ENCODE measurements around the gene HTR5A. TPM values are rescaled to one million over a fixed set of nuclear protein-coding genes. Genes with fewer than 3 reads are reported as not detected.
"Not testable (repeated sequence)": the region's sequence is repeated elsewhere in the genome, so short reads cannot be mapped to it uniquely, and the experiment has no call there.

HTR5A gene
- not detected for polyA plus RNA-seq (ENCODE audit: insufficient read length)
- long read RNA-seq, donor 1 = 0 reads
- long read RNA-seq, donor 2 = 0 reads
- long read RNA-seq, donor 3 = 0 reads
- long read RNA-seq, donor 4 = 0 reads
- long read RNA-seq, donor 5 = 0 reads
- long read RNA-seq, donor 6 = 0 reads
- long read RNA-seq, donor 7 = 0 reads
- long read RNA-seq, donor 8 = 0 reads

DNA sequence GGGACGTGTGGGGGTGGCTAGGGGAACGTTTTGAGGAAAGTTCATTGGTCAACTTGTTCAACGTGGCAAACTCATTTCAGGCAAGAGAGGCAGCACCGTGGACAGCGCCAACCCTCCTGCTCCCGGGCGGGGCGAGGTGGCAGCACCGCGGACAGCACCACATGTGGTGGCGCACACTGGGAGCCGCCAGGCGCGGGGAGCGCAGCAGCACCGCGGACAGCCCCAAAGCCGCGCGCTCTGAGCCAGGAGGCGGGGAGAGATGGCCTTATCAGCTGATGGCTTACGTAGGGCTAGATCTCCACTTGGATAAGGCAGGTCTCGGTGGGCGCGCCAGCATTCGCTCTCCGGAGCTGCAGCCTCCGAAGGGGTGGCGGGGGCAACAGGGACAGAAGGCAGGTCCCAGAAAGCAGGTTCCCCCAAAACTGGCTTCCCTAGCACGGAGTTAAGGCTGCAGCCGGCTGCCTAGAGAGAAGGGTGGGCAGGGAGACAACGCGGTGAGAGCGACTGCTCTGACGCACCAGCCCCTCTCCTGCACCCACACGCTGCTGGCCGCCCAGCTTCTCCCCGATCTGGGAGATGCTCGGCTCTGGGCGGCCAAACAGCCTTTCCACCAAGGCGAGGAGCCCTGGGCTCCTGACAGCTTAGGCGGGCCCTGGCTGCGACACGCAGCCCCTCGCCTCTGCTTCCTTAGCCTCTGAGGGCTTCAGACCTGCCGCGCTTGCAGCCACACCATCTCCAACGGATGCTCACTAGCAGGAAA, at the start of gene HTR5A:
HTR5A (plus strand) TSS at position 333 of the 760 bp plus-strand sequence. CDS start 576 bp downstream, outside the sequence.
- peak; percentile 92 for DNase-seq

DNA sequence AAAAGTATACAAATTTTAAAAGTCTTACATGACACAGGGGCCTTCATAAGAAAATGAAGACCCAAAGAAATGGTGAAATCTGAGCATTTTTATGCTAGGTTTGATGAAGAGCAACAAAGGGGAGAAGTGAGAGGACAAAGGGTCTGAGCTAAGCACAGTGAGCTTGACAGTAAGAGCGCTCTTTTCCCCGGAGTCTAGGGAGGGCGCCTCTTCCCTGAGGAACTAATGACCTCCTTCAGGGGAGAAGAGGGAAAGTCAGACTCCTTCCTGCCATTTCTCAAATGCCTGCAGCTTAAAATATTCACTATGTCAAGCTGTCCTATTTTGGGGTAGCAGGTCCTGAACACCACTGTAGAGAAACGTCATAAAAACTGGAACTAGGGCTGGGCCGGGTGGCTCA, 49.1 kb upstream of the HTR5A start:
- DNase-seq = no peak

- DNase-seq = no peak
Observed at GRCh38 chr7:155021699-155022145, 48.4 kb upstream of the HTR5A start.

DNA sequence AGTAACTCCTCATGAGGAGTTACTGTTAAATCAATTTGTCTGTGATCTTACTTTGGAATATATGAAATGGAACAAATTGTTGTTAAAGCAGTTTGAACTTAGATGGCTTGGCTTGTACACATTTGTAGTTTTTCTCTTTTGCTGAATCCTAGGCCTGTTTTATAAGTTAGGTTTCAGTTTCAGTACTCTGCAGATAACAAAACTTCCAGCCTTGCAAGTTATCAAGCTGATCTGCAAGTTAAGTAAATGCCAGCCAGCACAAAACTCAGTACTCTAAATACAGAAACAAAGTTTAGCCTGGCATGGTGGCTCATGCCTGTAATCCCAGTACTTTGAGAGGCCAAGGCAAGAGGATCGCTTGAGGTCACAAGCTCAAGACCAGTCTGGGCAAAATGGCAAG, 42.2 kb upstream of the HTR5A start:
- DNase-seq = no peak

DNA sequence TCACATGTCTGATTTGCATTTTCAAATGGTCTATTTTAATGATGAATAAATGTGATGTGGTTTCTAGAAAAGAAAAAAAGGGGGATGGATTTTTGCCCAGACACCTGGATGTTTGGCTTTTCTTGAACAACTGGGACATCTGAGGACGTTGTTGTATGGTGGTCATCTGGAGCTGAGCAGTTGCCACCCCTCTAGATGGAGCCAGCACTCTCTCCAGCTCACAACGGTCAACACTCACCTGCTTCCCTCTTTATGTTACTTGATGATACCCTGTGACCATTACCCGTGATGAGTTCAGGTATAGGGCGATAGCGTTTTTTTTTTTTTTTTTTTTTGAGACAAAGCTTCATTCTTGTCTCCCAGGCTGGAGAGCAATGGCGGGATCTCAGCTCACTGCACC, 37.1 kb upstream of the HTR5A start:
- DNase-seq = no peak

- DNase-seq = not testable (repeated sequence)
Observed at GRCh38 chr7:155034495-155034894, 35.6 kb upstream of the HTR5A start.

DNA sequence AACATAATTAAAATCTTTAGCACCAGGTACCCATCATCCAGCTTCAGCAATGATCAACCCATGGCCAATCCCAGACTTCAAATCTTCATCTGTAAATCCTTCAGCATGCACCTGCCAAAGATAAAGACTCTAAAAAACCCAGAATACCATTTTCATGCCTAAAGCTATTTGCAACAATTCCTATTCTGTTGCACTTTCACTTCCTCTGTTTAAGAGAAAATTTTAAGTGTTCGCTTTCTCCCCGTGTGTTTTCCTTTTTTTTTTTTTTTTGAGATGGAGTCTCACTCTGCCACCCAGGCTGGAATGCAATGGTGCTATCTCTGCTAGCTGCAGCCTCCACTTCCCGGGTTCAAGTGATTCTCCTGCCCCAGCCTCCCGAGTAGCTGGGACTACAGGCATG, 31.8 kb upstream of the HTR5A start:
- no peak for DNase-seq

DNA sequence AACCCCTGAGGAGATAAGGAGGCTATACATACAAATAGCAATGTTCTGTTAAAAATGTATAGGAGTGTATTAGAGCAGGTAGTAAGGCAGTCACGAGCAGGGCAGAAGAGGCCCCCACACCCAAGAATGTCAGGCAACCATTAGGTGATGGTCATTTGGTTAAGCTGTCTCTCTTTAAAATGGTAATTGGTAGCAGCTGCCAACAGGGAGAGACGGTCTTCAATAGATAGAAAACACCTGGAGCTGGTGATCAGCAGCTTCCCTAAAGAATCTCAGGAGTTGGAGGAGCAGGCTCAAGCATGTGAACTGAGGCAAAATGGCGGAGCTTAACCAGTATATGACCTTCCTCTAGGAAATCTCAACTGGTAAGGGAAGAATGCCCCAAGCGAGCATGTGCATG, 26.4 kb upstream of the HTR5A start:
- no peak for DNase-seq

- DNase-seq = no peak
Observed at GRCh38 chr7:155048006-155048405, 22.1 kb upstream of the HTR5A start.

DNA sequence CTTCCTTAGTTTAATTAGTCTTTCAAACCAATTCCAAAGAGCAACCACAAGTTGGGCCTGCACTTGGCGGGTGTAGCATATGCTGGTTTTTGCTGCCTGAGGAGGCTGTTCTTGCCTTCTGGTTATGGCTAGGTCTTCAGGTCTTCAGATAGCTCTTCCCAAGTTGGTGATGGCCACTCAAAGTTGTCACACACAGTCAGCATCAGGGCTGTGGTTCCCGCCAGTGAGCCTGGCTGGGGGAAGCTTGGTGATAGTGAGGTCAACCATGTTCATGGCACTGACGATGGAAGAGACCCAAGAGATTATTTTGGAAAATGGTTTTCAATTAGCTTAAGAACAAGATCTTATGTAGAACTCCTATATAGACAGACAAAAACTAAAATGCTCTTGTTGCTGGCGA, 18.8 kb upstream of the HTR5A start:
- no peak for DNase-seq

- no peak for DNase-seq
Observed at GRCh38 chr7:155053002-155053401, 17.1 kb upstream of the HTR5A start.

DNA sequence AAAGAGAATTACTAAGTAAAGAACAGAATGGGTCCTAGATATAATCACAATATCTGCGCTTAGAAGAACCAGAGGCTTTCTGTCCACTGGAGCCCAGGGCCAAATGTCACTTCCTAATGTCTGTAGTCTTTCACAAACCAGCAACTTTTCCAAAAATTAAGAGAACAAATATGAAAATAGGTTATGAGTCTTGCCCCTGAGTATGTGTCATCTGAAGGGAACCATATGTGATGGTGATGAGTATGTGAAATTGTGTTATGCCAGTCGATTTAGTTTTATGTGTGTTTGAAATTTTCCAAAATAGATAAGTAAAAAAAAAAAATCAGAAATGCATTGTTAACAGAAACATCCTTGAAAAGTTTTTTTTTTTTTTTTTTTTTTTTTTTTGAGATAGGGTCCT, 15.4 kb upstream of the HTR5A start:
- no peak for DNase-seq

- DNase-seq = no peak
Observed at GRCh38 chr7:155057076-155057475, 13.0 kb upstream of the HTR5A start.

GRCh38 chr7:155058896-155059295, 11.2 kb upstream of the HTR5A start:
- DNase-seq = no peak

GRCh38 chr7:155059703-155060102, 10.4 kb upstream of the HTR5A start:
- no peak for DNase-seq

DNA sequence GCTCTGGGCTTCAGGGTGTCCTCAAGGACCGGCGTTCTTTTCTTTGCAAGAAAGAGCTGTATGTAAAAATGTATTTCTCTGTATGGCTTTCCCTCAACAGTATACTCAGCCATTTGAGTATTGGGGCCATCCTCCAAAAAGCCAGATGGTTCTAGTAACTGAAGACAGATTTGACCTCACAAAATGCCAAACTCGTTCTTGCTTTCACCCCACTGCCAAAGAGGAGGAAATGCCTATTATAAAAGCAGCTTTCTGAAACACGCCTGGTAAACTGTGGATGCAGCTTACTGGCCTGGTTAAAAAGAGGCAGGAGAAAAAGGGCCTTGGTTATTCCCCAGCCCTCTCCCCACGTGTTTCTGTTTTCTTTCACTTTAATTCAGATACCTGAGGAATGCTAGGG, 7.7 kb upstream of the HTR5A start:
- DNase-seq = no peak

DNA sequence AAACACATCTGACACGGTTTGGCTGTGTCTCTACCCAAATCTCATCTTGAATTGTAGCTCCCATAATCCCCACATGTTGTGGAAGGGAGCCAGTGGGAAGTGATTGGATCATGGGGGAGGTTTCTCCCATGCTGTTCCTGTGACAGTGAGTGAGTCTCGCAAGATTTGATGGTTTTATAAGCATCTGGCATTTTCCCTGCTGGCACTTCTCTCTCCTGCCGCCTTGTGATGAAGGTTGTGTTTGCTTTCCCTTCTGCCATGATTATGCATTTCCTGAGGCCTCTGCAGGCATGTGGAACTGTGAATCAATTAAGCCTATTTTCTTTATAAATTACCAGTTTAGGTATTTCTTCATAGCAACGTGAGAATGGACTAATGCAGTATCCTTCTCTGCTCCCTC, 5.9 kb upstream of the HTR5A start:
- no peak for DNase-seq

DNA sequence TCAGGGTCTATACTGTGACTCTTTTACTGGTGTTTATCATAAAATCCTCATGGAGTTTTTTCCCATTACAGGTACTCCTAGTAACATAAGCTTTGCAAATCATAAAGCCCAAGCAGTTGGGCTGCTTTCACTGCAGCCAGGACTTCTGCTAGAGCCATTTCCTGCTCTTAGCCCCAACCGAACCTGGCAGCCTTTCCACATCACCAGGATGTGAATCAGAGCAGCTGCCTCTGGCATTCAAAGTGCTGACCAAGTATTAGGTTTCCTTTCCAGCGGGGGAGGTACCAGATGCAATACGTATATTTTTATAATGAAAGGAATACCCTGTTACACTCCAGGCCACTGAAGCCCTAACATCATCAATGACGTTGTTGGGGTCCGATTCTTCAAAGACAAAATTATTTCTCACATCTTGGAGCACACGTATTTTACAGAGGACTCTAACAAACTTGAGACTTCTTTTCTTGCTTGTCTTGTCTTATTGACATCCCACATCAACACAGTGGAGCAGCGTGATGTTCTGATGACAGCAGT, 3.6 kb upstream of the HTR5A start:
- DNase-seq = peak; percentile 6

DNA sequence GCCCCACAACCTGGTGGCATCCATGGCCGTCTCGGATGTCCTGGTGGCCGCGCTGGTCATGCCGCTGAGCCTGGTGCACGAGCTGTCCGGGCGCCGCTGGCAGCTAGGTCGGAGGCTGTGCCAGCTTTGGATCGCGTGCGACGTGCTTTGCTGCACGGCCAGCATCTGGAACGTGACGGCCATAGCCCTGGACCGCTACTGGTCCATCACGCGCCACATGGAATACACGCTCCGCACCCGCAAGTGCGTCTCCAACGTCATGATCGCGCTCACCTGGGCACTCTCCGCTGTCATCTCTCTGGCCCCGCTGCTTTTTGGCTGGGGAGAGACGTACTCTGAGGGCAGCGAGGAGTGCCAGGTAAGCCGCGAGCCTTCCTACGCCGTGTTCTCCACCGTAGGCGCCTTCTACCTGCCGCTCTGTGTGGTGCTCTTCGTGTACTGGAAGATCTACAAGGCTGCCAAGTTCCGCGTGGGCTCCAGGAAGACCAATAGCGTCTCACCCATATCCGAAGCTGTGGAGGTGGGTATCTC, 1.1 kb downstream of the HTR5A start:
- no peak for DNase-seq

- no peak for DNase-seq
Observed at GRCh38 chr7:155071916-155072571, 1.9 kb downstream of the HTR5A start.

GRCh38 chr7:155073922-155074321, 3.8 kb downstream of the HTR5A start:
- no peak for DNase-seq

DNA sequence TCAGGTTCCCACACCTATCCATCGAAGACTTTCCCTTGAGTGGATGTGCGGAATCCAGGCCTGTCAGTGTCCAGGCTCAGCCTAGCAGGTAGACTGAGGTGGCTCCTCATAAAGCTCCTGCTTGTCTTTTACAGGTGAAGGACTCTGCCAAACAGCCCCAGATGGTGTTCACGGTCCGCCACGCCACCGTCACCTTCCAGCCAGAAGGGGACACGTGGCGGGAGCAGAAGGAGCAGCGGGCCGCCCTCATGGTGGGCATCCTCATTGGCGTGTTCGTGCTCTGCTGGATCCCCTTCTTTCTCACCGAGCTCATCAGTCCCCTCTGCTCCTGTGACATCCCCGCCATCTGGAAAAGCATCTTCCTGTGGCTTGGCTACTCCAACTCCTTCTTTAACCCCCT, 13.9 kb downstream of the HTR5A start:
- DNase-seq = no peak

DNA sequence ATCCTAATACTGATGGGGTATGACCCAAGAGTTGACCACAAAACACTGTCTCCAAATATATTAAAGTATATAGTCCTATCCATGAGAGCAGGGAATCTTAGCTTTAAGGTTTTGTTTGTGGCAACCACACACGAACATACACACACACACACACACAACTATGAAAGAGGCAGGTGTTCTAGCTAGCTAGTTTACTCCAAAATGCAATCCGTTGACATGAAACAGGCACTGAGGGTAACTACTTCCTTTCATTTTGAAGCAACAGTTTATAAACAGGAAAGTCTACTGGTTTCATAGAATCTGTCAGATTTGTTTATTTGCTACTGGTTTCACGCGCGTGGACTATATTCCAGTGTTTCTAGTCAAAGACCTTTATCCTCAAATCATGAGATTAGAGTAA, 14.8 kb downstream of the HTR5A start:
- no peak for DNase-seq

Data from left kidney (tissue), 8 donors.